Nasal cavity respiratory epithelium epithelial cell of viscerocranial mucosa (primary cell): ENCODE results near the gene INAFM2. TPM values are rescaled to one million over a fixed set of nuclear protein-coding genes. Genes with fewer than 3 reads are reported as not detected.

Experiments
- total RNA-seq: library from RNA; depleted of rRNA; stranded (reverse); fragments of >200 nt; gene quantifications from 2 replicates; pipeline ENCODE4 v1.2.3, GENCODE V29; 2014

INAFM2 gene
- total RNA-seq: 11.6 and 12.7 TPM in 2 replicates

DNA sequence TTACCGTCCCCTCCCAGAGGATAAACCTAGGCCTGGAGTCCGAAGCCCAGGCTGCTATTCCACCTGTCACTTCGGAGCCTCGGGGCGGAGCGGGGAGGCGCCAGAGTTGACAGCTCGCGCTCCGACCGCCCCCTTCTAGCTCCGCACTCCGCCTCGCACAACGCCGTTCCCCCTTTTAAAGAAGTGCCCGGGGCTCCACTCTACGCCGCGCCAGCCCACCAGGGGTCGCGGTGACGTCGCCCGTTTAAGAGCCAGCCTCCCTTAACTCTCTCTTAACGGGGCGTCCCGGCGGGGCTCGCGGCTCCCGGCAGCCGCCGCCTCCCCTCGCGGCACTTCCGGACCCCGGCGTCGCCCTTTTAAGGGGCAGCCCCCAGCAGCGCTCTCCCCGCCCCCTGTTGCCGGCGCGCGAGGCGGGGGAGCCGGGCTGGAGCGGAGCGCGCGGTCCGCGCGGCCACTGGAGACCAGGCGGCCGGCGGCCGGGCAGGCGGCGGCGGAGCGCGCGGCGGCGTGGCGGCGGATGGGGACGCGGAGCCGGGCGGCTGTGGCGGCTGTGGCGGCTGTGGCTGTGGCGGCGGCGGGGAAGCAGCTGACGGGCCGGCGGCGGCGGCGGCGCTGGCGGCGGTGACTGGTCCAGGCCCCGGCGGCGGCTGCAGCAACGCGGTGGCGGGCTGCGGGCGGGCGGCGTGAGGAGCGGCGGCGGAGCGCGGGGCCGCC is at the start of gene INAFM2:
INAFM2 (plus strand) TSS at position 454 of the 714 bp plus-strand sequence. CDS start 364 bp downstream, outside the sequence.

DNA sequence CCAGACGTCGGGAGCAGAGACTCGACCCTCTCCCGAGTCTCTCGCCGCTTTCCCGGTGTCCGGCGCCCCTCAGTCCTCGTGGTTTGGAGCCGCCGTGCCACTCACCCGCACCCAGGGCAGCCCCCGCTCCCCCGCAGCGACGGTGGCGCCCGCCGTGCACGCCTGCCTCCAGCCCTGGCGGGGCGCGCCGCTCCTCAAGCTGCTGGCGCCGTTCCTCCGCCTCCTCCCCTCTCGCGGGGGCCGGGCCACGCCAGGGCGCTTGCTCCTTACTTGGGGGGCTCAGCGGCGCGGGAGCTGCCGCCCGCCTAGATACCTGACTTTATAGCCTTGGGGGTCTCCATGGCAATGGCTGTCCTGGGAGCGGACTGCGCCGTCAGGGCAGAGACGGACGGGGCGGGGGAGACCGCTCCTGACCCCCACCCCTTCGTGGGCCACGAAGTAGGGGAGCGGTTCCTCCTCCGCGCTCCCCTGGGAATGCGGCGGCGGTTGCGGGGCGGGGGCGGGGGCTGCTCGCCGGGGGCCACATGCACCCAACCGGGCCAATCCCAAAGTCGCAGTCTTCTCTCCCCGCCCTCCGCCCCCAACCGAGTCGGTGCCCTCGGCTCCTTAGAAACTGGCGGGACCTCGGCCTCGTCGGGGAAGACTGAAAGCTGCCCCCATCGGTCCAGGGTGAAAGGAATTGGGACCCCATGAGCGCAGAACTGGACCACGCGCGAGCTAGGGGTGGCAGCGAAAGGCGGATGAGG is 40.5 kb upstream of the INAFM2 start, which contains the start of gene ANKRD63:
ANKRD63 (minus strand) TSS at position 196 of the 746 bp plus-strand sequence. CDS start 478 bp downstream, outside the sequence.

DNA sequence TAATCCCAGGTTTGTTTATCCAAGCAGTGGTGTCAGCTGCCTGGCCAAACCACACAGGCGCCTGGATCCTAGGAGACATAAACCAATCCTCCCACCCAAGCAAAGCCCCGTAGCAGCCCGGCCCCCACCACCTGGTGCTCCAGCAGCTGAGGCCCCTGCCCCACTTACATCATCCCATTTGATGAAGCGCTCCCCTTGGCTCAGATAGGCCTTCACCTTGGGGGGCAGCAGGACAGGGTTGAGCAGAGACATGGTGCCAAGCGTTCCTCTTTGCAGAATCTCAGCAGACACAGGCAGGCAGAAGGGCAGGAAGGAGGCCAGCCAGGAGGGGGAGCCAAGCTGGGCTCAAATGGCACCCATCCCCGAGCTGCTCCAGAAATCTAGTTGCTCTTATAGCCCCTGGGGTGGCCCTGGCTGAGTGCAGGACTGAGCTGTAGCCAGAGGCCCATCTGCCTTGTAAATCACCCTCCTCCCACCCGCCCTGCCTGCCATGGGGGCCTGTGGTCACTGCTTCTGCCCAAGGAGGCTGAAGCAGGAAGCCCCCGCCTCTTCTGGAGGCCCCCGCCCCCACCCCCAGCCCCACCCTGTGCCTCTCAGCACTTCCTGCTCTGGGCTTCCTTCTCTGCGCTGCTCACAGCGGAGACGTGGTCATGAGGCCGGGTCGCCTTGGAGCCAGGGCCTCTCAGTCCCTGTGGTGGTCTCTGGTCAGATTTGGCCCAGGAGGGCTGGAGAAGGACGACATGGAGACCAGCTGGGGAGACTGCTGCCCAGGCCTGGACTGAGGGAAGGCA is 15.9 kb upstream of the INAFM2 start, which contains the start of gene PLCB2:
PLCB2 (minus strand) TSS at position 515 of the 791 bp plus-strand sequence; CDS start at position 252, 263 bp downstream.

DNA sequence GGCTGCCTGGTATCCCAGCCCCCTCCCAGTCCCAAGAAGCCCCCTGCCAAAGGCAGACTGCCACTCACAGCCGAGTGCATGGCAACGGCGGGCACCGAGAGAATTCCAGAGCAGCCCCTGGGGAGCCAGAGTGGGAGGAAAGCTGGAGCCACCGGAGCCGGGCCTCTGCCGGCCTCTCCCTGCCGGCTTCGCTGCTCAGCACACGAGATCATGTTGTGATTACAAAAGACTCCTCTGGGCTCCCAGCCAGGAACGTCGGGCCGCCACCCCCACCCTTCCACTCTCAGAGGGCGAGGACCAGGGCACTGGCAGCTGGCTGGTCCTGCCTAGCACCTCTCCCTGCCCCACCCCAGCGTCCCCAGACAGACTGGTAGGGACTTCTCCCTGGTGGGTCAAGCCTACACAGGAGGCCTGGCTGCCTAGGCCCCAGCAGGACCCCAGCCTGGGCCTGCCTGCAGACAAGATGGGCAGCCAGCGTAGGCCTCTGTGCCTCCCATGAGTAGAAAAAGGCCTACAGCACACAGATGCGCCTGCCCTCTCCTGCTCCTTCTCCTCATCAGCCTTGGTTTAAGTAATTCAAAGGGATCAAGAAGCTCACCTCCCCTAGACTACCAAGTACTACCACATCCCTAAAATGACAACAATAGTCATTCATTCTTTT is 17.4 kb downstream of the INAFM2 start, which contains the start of gene CCDC9B:
CCDC9B (minus strand) TSS at position 200 of the 661 bp plus-strand sequence; CDS start at position 80, 120 bp downstream.

DNA sequence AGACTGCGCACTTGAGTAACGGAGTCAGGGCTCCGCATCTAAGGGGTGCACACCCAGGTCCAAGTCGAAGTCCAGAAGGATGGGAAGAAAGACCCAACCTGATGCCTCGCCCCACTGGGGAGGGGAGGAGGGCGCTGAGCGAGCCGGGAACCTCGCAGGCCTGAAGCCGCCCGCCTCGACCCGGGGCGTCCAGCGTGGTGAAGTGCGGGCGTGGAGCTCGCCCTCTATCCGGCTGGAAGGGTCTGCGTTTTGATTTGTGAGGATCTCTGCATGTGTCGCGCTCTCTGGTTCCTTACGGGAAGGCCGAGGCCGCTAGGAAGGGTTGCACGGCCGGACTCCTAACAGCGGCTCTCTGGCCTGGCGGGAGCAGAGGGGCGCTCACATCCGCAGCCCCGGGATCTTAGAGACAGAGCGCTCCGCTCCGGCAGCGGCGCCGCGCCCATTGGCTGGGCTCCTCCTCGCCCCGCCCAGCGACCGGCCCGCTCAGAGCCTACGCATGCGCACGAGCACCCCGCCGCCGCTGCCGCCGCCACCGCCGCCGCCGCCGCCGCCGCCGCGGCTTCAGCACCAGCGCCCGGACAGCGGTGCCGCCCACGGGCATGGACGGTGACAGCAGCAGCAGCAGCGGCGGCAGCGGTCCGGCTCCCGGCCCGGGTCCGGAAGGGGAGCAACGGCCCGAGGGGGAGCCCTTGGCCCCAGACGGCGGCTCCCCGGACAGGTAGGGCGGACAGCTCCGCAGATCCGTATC is 34.4 kb downstream of the INAFM2 start, which contains the start of gene DISP2:
DISP2 (plus strand) TSS at position 497 of the 748 bp plus-strand sequence; CDS start at position 600, 103 bp downstream.

Other genes with a start within 250 kb of the INAFM2 start
- 0.34 and 1.00 TPM in 2 replicates for gene BMF, start 214.8 kb upstream of the INAFM2 start, total RNA-seq
- gene BUB1B, start 162.6 kb upstream of the INAFM2 start, total RNA-seq: 0.64 and 0.68 TPM in 2 replicates
- 10.6 and 20.3 TPM in 2 replicates for gene PAK6, start 84.6 kb upstream of the INAFM2 start, total RNA-seq
- not detected in 2 replicates for gene ANKRD63, start 40.6 kb upstream of the INAFM2 start, total RNA-seq
- 0.14 TPM in 1 of 2 replicates, not detected in the other for gene PLCB2, start 15.8 kb upstream of the INAFM2 start, total RNA-seq
- 9.9 and 29.4 TPM in 2 replicates for gene CCDC9B, start 17.2 kb downstream of the INAFM2 start, total RNA-seq
- not detected in 2 replicates for gene PHGR1, start 27.3 kb downstream of the INAFM2 start, total RNA-seq
- gene DISP2, start 34.5 kb downstream of the INAFM2 start, total RNA-seq: under 0.01 and 0.21 TPM in 2 replicates
- gene KNSTRN, start 59.0 kb downstream of the INAFM2 start, total RNA-seq: 30.6 and 35.9 TPM in 2 replicates
- 21.5 and 21.9 TPM in 2 replicates for gene IVD, start 82.1 kb downstream of the INAFM2 start, total RNA-seq
- gene BAHD1, start 117.3 kb downstream of the INAFM2 start, total RNA-seq: 5.5 and 10.0 TPM in 2 replicates
- gene CHST14, start 147.3 kb downstream of the INAFM2 start, total RNA-seq: 1.4 and 4.3 TPM in 2 replicates
- gene CCDC32, start 241.3 kb downstream of the INAFM2 start, total RNA-seq: 11.3 and 11.6 TPM in 2 replicates
- 15.4 and 16.0 TPM in 2 replicates for gene RPUSD2, start 245.6 kb downstream of the INAFM2 start, total RNA-seq